Measurements from ENCODE around the gene NEU2.

NEU2 gene

GRCh38 chr2:233076749-233077148, 44.3 kb downstream of the NEU2 start:
- TF ChIP-seq CTCF (IDR thresholded peaks at IDR 0.05) = no peak
- no peaks in the 10 kb centered on the region for H3K27me3 ChIP-seq (ENCODE audit: control insufficient read depth, insufficient read depth, low read length)
- H2AFZ ChIP-seq = peak overlapping the region; percentile 20
- H3K4me3 ChIP-seq (ENCODE audit: low read depth, low read length) = no peak overlapping the region
- peak overlapping the region; percentile 13 for H3K4me2 ChIP-seq (ENCODE audit: low read length)
- peaks cover 3% of the 10 kb centered on the region for H3K4me1 ChIP-seq
- no peak overlapping the region for H3K9ac ChIP-seq
- no peaks in the 10 kb centered on the region for H3K36me3 ChIP-seq (ENCODE audit: control insufficient read depth, insufficient read depth, low read length)
- no peak overlapping the region for H3K27ac ChIP-seq
- H3K79me2 ChIP-seq = no peaks in the 10 kb centered on the region
- no peaks in the 10 kb centered on the region for H3K9me3 ChIP-seq (ENCODE audit: control insufficient read depth, low read length)

- no peak for TF ChIP-seq CTCF (IDR thresholded peaks at IDR 0.05)
- Histone ChIP-seq H3K36me3 (ENCODE audit: control insufficient read depth, insufficient read depth, low read length) (no peaks in the 10 kb centered on the region), H3K27me3 (ENCODE audit: control insufficient read depth, insufficient read depth, low read length) (no peaks in the 10 kb centered on the region), H3K4me3 (ENCODE audit: low read depth, low read length) (no peak overlapping the region), H2AFZ (no peak overlapping the region), H3K9ac (no peak overlapping the region), H3K4me2 (ENCODE audit: low read length) (no peak overlapping the region), H3K79me2 (no peaks in the 10 kb centered on the region), H3K9me3 (ENCODE audit: control insufficient read depth, low read length) (no peaks in the 10 kb centered on the region), H3K27ac (no peak overlapping the region), H3K4me1 (peaks cover 3% of the 10 kb centered on the region)
These were observed 47.0 kb downstream of the NEU2 start for GRCh38 chr2:233079473-233079877.

- TF ChIP-seq CTCF (IDR thresholded peaks at IDR 0.05) = no peak
- Histone ChIP-seq H3K27me3 (ENCODE audit: control insufficient read depth, insufficient read depth, low read length) (no peaks in the 10 kb centered on the region), H2AFZ (no peak overlapping the region), H3K4me1 (peaks cover 3% of the 10 kb centered on the region), H3K9ac (no peak overlapping the region), H3K27ac (no peak overlapping the region), H3K4me2 (ENCODE audit: low read length) (no peak overlapping the region), H3K4me3 (ENCODE audit: low read depth, low read length) (no peak overlapping the region), H3K79me2 (no peaks in the 10 kb centered on the region), H3K36me3 (ENCODE audit: control insufficient read depth, insufficient read depth, low read length) (no peaks in the 10 kb centered on the region), H3K9me3 (ENCODE audit: control insufficient read depth, low read length) (no peaks in the 10 kb centered on the region)
These were observed 47.7 kb downstream of the NEU2 start for GRCh38 chr2:233079953-233080835.

- H3K79me2 ChIP-seq = no peaks in the 10 kb centered on the region
- H2AFZ ChIP-seq = no peak overlapping the region
- no peak overlapping the region for H3K4me2 ChIP-seq (ENCODE audit: low read length)
- TF ChIP-seq CTCF (IDR thresholded peaks at IDR 0.05) = no peak
- H3K9me3 ChIP-seq (ENCODE audit: control insufficient read depth, low read length) = no peaks in the 10 kb centered on the region
- peaks cover 3% of the 10 kb centered on the region for H3K4me1 ChIP-seq
- no peak overlapping the region for H3K9ac ChIP-seq
- no peak overlapping the region for H3K4me3 ChIP-seq (ENCODE audit: low read depth, low read length)
- H3K36me3 ChIP-seq (ENCODE audit: control insufficient read depth, insufficient read depth, low read length) = no peaks in the 10 kb centered on the region
- H3K27ac ChIP-seq = no peak overlapping the region
- H3K27me3 ChIP-seq (ENCODE audit: control insufficient read depth, insufficient read depth, low read length) = no peaks in the 10 kb centered on the region
These were observed 48.4 kb downstream of the NEU2 start for GRCh38 chr2:233080836-233081229.

Data from parathyroid adenoma (tissue), 2 donors.